HCT116 (cell line): ENCODE data around the gene NFATC1. TPM values are rescaled to one million over a fixed set of nuclear protein-coding genes. Genes with fewer than 3 reads are reported as not detected.

Experiments used
- ATAC-seq: fragments of 200-7000 bp; cut with Tn5 transposase; 2 replicates; pipeline ENCODE4 v1.9.1; 2020; ENCODE audit warnings: mild to moderate bottlenecking, moderate library complexity
- BruUV-seq: library from RNA; stranded (reverse); fragments of 400-500 nt; replicated peaks from 2 replicates; lab custom pipeline; 2021; lab: Mats Ljungman, UMichigan
- CTCF ChIA-PET: fragments of 300-600 bp; sonication (Branson Sonifier 250); formaldehyde crosslinking; loops from one replicate; lab custom pipeline; 2021; ENCODE audit warnings: antibody characterized with exemption; lab: Charles Lee
- POLR2A ChIA-PET: fragments of 300-600, 350-600 bp; sonication (Branson Sonifier 250); formaldehyde crosslinking; loops from one replicate; lab custom pipeline; 2021; ENCODE audit warnings: antibody characterized with exemption; lab: Charles Lee
- RAD21 ChIA-PET, 2 experiments: fragments of 300-600 bp; sonication (Branson Sonifier 250); formaldehyde crosslinking; loops; one replicate each; lab custom pipeline; 2023; ENCODE audit warnings: low total read pairs in 2 of 2; ENCODE audit not compliant: uncharacterized antibody in 2 of 2, unreplicated experiment in 2 of 2, low non-redundant PET in 1 of 2; lab: Charles Lee
- DNase-seq: peaks from one replicate; pipeline ENCODE4 v3.0.0-alpha.2; 2010; ENCODE audit warnings: low read depth, low spot score
- H2AFZ ChIP-seq: fragments of 200-600 bp; shearing (Covaris generic), sonication (generic); 2 replicates; pipeline ENCODE4 v1.6.1; 2017; ENCODE audit warnings: low read depth, mixed run types, mixed read lengths, antibody characterized with exemption, low read length; ENCODE audit not compliant: poor library complexity, severe bottlenecking
- H3K27ac ChIP-seq: 2 replicates; pipeline ENCODE4 v1.5.1; 2012; ENCODE audit warnings: low read depth, low read length
- H3K27me3 ChIP-seq: fragments of 200-600 bp; sonication (generic); 2 replicates; pipeline ENCODE4 v1.6.1; 2016; ENCODE audit warnings: mixed run types, low read length, mixed read lengths; ENCODE audit not compliant: insufficient read depth
- H3K36me3 ChIP-seq, 2 experiments: fragments of 200-500 bp in 1 of 2; fragments of 200-600 bp in 1 of 2; sonication (Bioruptor generic) in 1 of 2; sonication (generic) in 1 of 2; 2 replicates each; pipeline versions ENCODE4 v1.5.1 to v1.6.1; 2014 to 2016; ENCODE audit warnings: low read length in 2 of 2, inconsistent platforms in 1 of 2, mixed read lengths in 1 of 2, mixed run types in 1 of 2; ENCODE audit not compliant: insufficient read depth in 2 of 2, control insufficient read depth in 1 of 2
- H3K4me1 ChIP-seq, 2 experiments: fragments of 200-600 bp in 1 of 2; sonication (generic) in 1 of 2; 2 replicates each; pipeline versions ENCODE4 v1.5.1 to v1.6.1; 2012 to 2017; ENCODE audit warnings: low read length in 2 of 2, inconsistent platforms in 1 of 2, mild to moderate bottlenecking in 1 of 2, mixed read lengths in 1 of 2, mixed run types in 1 of 2, moderate library complexity in 1 of 2; ENCODE audit not compliant: insufficient read depth in 2 of 2, control insufficient read depth in 1 of 2
- H3K4me2 ChIP-seq: fragments of 200-600 bp; sonication (generic); 2 replicates; pipeline ENCODE4 v1.6.1; 2017; ENCODE audit warnings: mixed run types, low read length, mixed read lengths
- H3K4me3 ChIP-seq, 2 experiments: fragments of 200-600 bp in 1 of 2; sonication (generic) in 1 of 2; replicated peaks in 1 of 2; 2 replicates each; pipeline ENCODE4 v1.5.1; 2011 to 2016; ENCODE audit warnings: low read length in 2 of 2, control low read depth in 1 of 2, low read depth in 1 of 2, mild to moderate bottlenecking in 1 of 2, mixed read lengths in 1 of 2, mixed run types in 1 of 2
- H3K79me2 ChIP-seq: fragments of 200-600 bp; sonication (generic); 2 replicates; pipeline ENCODE4 v1.6.1; 2017; ENCODE audit warnings: mild to moderate bottlenecking, mixed run types, low read length, moderate library complexity, mixed read lengths; ENCODE audit not compliant: insufficient read depth
- H3K9ac ChIP-seq: fragments of 200-600 bp; sonication (generic); 2 replicates; pipeline ENCODE4 v1.6.1; 2016; ENCODE audit warnings: low read length, mixed read lengths
- H3K9me2 ChIP-seq: fragments of 200-600 bp; sonication (generic), shearing (Covaris generic); 2 replicates; pipeline ENCODE4 v1.6.1; 2017; ENCODE audit warnings: mixed run types, mild to moderate bottlenecking, moderate library complexity; ENCODE audit not compliant: insufficient read depth
- H3K9me3 ChIP-seq, 2 experiments: fragments of 200-500 bp in 1 of 2; fragments of 200-600 bp in 1 of 2; sonication (Bioruptor generic) in 1 of 2; sonication (generic) in 1 of 2; 2 replicates each; pipeline ENCODE4 v1.6.1; 2014 to 2017; ENCODE audit warnings: low read length in 2 of 2, mixed read lengths in 2 of 2, inconsistent platforms in 1 of 2, low read depth in 1 of 2, mild to moderate bottlenecking in 1 of 2, mixed run types in 1 of 2, moderate library complexity in 1 of 2; ENCODE audit not compliant: control insufficient read depth in 1 of 2, insufficient read depth in 1 of 2
- H4K20me1 ChIP-seq: fragments of 200-600 bp; sonication (generic), shearing (Covaris generic); 2 replicates; pipeline ENCODE4 v1.6.1; 2017; ENCODE audit warnings: mixed run types, mild to moderate bottlenecking, moderate library complexity; ENCODE audit not compliant: insufficient read depth
- CBX3 ChIP-seq: IDR thresholded peaks from 2 replicates; pipeline ENCODE4 v1.6.1; 2012; ENCODE audit warnings: low read depth
- CEBPB ChIP-seq: IDR thresholded peaks from 2 replicates; pipeline ENCODE4 v1.6.1; 2012; ENCODE audit warnings: low read depth
- EGR1 ChIP-seq: IDR thresholded peaks from 2 replicates; pipeline ENCODE4 v1.6.1; 2012; ENCODE audit warnings: low read depth
- ELF1 ChIP-seq: IDR thresholded peaks from 2 replicates; pipeline ENCODE4 v1.6.1; 2012; ENCODE audit warnings: low read depth, borderline replicate concordance
- EZH2 ChIP-seq: fragments of 200-600 bp; sonication (generic); IDR thresholded peaks from 2 replicates; pipeline ENCODE4 v1.6.1; 2017; ENCODE audit warnings: antibody characterized with exemption, mixed run types
- EZH2phosphoT487 ChIP-seq: fragments of 200-600 bp; IDR thresholded peaks from 2 replicates; pipeline ENCODE4 v1.6.1; 2018; ENCODE audit warnings: antibody characterized with exemption, borderline replicate concordance
- FOSL1 ChIP-seq: IDR thresholded peaks from 2 replicates; pipeline ENCODE4 v1.6.1; 2012; ENCODE audit warnings: low read depth
- MAX ChIP-seq: IDR thresholded peaks from 2 replicates; pipeline ENCODE4 v1.6.1; 2012
- POLR2AphosphoS5 ChIP-seq: IDR thresholded peaks from 2 replicates; pipeline ENCODE4 v1.6.1; 2011; ENCODE audit warnings: mild to moderate bottlenecking, low read depth, low read length, moderate library complexity
- SIN3A ChIP-seq: IDR thresholded peaks from 2 replicates; pipeline ENCODE4 v1.6.1; 2012; ENCODE audit warnings: low read depth
- SP1 ChIP-seq: IDR thresholded peaks from 2 replicates; pipeline ENCODE4 v1.6.1; 2012; ENCODE audit warnings: low read depth
- SRF ChIP-seq: IDR thresholded peaks from 2 replicates; pipeline ENCODE4 v1.6.1; 2012; ENCODE audit warnings: low read depth
- TCF7L2 ChIP-seq: IDR thresholded peaks from 2 replicates; pipeline ENCODE4 v1.7.0; 2011; ENCODE audit warnings: borderline replicate concordance, inconsistent platforms; ENCODE audit not compliant: insufficient read depth, insufficient read length; ENCODE audit errors: extremely low read depth
- YY1 ChIP-seq: IDR thresholded peaks from 2 replicates; pipeline ENCODE4 v1.6.1; 2011; ENCODE audit warnings: low read length, low read depth, moderate library complexity, mild to moderate bottlenecking; ENCODE audit not compliant: insufficient replicate concordance; ENCODE audit errors: extremely low read depth
- ZBTB33 ChIP-seq: IDR thresholded peaks from 2 replicates; pipeline ENCODE4 v1.6.1; 2011; ENCODE audit warnings: mild to moderate bottlenecking, low read length, moderate library complexity; ENCODE audit not compliant: insufficient replicate concordance; ENCODE audit errors: extremely low read depth
- ZFX ChIP-seq: fragments of 450-650 bp; IDR thresholded peaks from 2 replicates; pipeline ENCODE4 v1.6.1; 2017
- ZNF274 ChIP-seq: fragments of 200-500 bp; sonication (Bioruptor generic); IDR thresholded peaks from 2 replicates; pipeline ENCODE4 v1.6.1; 2014; ENCODE audit warnings: mild to moderate bottlenecking, low read depth, low read length, inconsistent platforms
- intact Hi-C: fragments of 100-400 bp; cut with micrococcal nuclease; formaldehyde crosslinking; loops from 2 replicates; pipeline ENCODE4 v1.10.0; 2022
- total RNA-seq: library from RNA; stranded (reverse); gene quantifications from one replicate; pipeline ENCODE4 v1.2.1, GENCODE V29; 2021; ENCODE audit not compliant: unreplicated experiment
- TF ChIP-seq, protein P1 (sequence below): IDR thresholded peaks from 2 replicates; pipeline ENCODE4 v1.6.1; 2012
- TF ChIP-seq, protein P2 (sequence below), 3 experiments: fragments of 200-600 bp in 1 of 3; sonication (generic) in 1 of 3; IDR thresholded peaks in 2 of 3; conservative IDR thresholded peaks in 1 of 3; 2 replicates each; pipeline ENCODE4 v1.5.1; 2012 to 2017; ENCODE audit warnings: low read depth in 2 of 3, low read length in 2 of 3, antibody characterized with exemption in 1 of 3, borderline replicate concordance in 1 of 3, control low read depth in 1 of 3, mild to moderate bottlenecking in 1 of 3, mixed read lengths in 1 of 3, mixed run types in 1 of 3, moderate library complexity in 1 of 3; ENCODE audit not compliant: insufficient read depth in 1 of 3
- TF ChIP-seq, protein P3 (sequence below): IDR thresholded peaks from 2 replicates; pipeline ENCODE4 v1.6.1; 2012; ENCODE audit warnings: low read depth

NFATC1 gene
- total RNA-seq, 1 experiment from 2014 or later = 20.8 TPM

GRCh38 chr18:79457652-79458051, 61.9 kb downstream of the NFATC1 start:
- H3K4me3 ChIP-seq = no peak overlapping the region
- DNase-seq (no peak), ATAC-seq (no peak)
- no peaks in the 10 kb centered on the region for H3K27me3 ChIP-seq
- peak overlapping the region; percentile 57; the same call in 1 of the 2 replicates for H3K27ac ChIP-seq
- H3K9me2 ChIP-seq = no peaks in the 10 kb centered on the region
- no peaks in the 10 kb centered on the region for H3K79me2 ChIP-seq
- H4K20me1 ChIP-seq = no peaks in the 10 kb centered on the region
- TF ChIP-seq, protein P1, sequence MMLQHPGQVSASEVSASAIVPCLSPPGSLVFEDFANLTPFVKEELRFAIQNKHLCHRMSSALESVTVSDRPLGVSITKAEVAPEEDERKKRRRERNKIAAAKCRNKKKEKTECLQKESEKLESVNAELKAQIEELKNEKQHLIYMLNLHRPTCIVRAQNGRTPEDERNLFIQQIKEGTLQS = no peak
- TF ChIP-seq EZH2 (no peak), CEBPB (no peak), CBX3 (no peak), TCF7L2 (no peak), ZBTB33 (no peak), ZNF274 (no peak), EGR1 (no peak), SRF (no peak), FOSL1 (no peak), ZFX (no peak), SIN3A (no peak), SP1 (no peak), POLR2AphosphoS5 (no peak), YY1 (no peak), EZH2phosphoT487 (no peak), MAX (no peak), ELF1 (no peak)
- TF ChIP-seq, protein P2, sequence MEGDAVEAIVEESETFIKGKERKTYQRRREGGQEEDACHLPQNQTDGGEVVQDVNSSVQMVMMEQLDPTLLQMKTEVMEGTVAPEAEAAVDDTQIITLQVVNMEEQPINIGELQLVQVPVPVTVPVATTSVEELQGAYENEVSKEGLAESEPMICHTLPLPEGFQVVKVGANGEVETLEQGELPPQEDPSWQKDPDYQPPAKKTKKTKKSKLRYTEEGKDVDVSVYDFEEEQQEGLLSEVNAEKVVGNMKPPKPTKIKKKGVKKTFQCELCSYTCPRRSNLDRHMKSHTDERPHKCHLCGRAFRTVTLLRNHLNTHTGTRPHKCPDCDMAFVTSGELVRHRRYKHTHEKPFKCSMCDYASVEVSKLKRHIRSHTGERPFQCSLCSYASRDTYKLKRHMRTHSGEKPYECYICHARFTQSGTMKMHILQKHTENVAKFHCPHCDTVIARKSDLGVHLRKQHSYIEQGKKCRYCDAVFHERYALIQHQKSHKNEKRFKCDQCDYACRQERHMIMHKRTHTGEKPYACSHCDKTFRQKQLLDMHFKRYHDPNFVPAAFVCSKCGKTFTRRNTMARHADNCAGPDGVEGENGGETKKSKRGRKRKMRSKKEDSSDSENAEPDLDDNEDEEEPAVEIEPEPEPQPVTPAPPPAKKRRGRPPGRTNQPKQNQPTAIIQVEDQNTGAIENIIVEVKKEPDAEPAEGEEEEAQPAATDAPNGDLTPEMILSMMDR (IDR thresholded peaks at IDR 0.05 in 2 of 3, conservative IDR thresholded peaks at IDR 0.05 in 1 of 3; ENCODE audit: borderline replicate concordance in 1 of 3, insufficient read depth in 1 of 3, low read depth in 2 of 3, low read length in 2 of 3) = no peak; a peak in 1 of 6 replicates
- TF ChIP-seq, protein P3, sequence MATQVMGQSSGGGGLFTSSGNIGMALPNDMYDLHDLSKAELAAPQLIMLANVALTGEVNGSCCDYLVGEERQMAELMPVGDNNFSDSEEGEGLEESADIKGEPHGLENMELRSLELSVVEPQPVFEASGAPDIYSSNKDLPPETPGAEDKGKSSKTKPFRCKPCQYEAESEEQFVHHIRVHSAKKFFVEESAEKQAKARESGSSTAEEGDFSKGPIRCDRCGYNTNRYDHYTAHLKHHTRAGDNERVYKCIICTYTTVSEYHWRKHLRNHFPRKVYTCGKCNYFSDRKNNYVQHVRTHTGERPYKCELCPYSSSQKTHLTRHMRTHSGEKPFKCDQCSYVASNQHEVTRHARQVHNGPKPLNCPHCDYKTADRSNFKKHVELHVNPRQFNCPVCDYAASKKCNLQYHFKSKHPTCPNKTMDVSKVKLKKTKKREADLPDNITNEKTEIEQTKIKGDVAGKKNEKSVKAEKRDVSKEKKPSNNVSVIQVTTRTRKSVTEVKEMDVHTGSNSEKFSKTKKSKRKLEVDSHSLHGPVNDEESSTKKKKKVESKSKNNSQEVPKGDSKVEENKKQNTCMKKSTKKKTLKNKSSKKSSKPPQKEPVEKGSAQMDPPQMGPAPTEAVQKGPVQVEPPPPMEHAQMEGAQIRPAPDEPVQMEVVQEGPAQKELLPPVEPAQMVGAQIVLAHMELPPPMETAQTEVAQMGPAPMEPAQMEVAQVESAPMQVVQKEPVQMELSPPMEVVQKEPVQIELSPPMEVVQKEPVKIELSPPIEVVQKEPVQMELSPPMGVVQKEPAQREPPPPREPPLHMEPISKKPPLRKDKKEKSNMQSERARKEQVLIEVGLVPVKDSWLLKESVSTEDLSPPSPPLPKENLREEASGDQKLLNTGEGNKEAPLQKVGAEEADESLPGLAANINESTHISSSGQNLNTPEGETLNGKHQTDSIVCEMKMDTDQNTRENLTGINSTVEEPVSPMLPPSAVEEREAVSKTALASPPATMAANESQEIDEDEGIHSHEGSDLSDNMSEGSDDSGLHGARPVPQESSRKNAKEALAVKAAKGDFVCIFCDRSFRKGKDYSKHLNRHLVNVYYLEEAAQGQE = no peak
- H3K36me3 ChIP-seq = no peaks in the 10 kb centered on the region; a peak in 1 of 4 replicates
- peaks cover 12 to 28% of the 10 kb centered on the region in 2 experiments for H3K4me1 ChIP-seq
- ChIA-PET CTCF (no interaction called here), POLR2A (no interaction called here), RAD21 (no interaction called here)
- no peak overlapping the region for H2AFZ ChIP-seq
- peak overlapping the region; percentile 58 for H3K4me2 ChIP-seq
- BruUV-seq = no TSS peak
- peak overlapping the region; percentile 44; the same call in 1 of the 2 replicates for H3K9ac ChIP-seq
- no peaks in the 10 kb centered on the region for H3K9me3 ChIP-seq
- intact Hi-C loops = no loop called here
